Endometrial microvascular endothelial cells (primary cell): Measurements from ENCODE around the gene CAMK2D. TPM values are rescaled to one million over a fixed set of nuclear protein-coding genes. Genes with fewer than 3 reads are reported as not detected.
"Not testable (repeated sequence)": the region's sequence is repeated elsewhere in the genome, so short reads cannot be mapped to it uniquely, and the experiment has no call there.

Experiments used
- in situ Hi-C: cut with HindIII; loops from 2 replicates; pipeline ENCODE4 v1.10.0; 2017; ENCODE audit warnings: low sequenced_read_pairs, low pct_unique_long_range_greater_than_20kb; ENCODE audit errors: inconsistent ontology term
- total RNA-seq: library from RNA; depleted of rRNA; stranded (reverse); fragments of >200 nt; gene quantifications from one replicate; pipeline ENCODE4 v1.2.3, GENCODE V29; 2015; ENCODE audit errors: inconsistent ontology term

CAMK2D gene
- total RNA-seq, 1 donor from 2014 or later, result 30.9 TPM

DNA sequence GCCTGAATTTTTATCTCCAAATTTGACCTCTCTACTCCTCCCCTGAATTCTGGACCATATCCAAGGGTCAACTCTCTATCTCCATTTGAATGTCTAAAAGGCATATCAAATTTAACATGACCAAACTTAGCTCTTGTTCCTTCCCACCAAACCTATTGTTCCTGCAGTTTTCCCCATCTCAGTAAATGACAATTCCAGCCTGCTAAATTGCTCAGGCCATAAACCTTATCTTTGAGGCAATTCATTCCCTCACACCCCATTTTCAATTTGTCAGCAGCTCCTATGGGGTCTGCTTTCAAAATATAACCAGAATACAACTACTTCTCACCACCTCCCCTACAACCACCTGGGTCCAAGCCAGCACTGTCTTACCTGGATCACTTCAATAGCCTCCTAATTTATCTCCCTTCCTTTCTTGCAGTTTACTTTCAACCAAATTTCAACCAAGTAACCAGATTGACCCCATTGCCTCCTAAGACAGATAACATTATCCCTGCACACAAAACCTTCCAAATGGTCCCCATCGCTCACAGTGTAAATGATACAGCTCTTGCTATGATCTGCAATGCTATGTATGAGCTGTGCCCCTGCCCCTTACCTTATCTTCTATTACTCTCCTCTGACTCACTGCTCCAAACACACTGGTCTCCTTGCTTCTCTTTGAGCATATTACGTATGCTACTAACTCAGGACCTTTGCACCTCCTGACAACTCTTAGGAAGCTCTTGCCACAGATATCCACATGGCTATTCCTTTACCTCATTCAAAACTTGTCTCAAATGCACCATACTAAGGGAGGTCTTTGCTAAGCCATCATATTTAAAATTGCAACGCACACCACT lies 66.0 kb downstream of the CAMK2D start:
- in situ Hi-C loops, result no loop called here

DNA sequence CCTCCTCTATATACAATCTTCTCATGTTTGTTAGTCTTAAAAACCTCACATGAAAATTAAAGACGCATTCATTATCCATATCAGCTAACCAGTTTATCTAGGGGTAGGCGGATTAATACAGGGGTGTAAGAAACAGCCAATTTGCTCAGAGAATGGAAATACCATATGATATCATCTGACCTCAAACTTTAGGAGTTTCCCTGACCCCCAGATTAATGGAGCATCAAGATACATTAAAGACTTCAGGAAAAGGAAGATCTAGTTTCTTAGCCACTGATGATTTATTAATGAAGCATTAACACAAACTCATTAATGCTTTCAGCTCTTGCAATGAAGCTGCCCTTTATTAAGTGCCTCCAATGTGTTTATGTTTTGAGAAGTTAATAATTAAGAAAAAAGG lies 67.5 kb downstream of the CAMK2D start:
- in situ Hi-C loops, result no loop called here

DNA sequence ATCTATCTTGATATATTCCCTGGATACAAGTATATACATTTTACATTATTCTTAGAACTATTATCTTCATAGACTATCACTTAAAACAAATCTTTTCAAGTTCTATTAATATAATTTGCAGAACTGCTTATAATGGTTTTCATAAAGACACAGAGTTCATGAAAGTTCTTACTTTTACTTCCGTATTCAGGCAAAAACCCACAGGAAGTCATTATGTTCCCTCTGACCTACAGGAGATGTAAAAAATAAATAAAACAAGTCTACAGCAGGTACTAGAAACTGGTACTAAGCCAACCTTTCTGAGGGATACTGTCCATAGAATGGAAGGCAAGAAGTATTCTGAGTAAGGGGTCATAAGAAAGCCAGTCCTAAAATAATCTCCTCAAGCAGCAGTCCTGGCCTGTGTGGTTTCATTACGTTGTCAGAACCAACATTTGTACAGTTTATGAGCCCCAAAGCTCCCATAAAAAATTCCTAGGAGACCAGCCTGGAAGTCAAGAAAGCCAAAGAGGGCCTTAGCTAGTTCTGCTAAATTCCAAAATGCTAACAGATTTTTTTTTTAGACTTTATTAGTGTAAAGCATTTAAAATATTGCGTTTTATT lies 68.6 kb downstream of the CAMK2D start:
- in situ Hi-C loops, result no loop called here

- in situ Hi-C loops, result no loop called here
Observed at GRCh38 chr4:113691676-113692075, 69.9 kb downstream of the CAMK2D start.

DNA sequence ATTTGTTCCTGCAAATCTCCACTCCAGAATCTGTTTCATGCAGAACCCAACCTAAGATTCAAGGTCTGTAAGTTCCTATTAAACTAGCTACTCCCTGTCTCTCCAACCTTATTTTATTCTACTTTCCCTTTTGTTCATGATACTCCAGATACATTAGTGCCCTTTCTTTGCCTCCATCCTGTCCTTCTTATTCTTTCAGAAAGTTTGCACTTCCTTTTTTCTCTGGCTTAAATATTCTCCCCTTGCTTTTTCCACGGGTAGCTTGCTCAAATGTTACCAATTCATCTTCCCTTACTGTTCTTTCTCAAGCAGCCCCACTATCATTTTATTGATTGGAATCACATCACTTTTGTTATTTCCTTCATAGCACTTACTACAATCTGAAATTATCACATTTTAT lies 72.1 kb downstream of the CAMK2D start:
- in situ Hi-C loops, result no loop called here

DNA sequence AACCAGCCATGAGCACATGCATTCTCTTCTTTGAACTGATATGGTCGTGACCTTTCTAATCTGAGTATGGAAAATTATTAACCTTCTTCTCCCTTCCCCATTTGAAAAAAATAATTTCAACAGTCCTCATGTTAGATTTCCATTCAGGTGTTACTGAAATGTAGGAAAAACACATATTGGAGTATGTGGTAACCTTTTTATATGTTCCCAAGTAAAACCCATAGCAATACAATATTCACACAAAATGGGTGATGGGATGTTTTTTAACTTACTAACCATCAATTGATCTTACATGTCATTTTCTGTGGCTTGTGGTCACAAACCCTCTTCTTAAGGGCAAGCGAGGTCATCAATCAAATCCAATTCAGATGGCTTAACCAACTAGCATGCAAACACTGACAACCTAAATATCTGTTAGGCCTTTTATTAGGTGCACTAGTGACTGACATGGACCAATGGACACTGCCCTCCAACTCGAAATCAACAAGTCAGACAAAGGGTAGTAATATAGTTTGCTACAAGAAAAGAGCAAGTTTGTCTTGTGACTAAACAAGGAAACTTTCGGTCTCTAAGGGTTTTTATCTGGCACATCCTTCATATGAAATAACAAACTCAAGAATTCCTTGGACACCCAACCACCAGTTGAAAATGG lies 74.3 kb downstream of the CAMK2D start:
- in situ Hi-C loops, result no loop called here

GRCh38 chr4:113685157-113685556 lies 76.4 kb downstream of the CAMK2D start:
- in situ Hi-C loops, result not testable (repeated sequence)

GRCh38 chr4:113684534-113685091 lies 76.9 kb downstream of the CAMK2D start:
- in situ Hi-C loops, result no loop called here

- in situ Hi-C loops, result no loop called here
Observed at GRCh38 chr4:113682730-113683537, 78.6 kb downstream of the CAMK2D start.

GRCh38 chr4:113678641-113679040 lies 82.9 kb downstream of the CAMK2D start:
- in situ Hi-C loops, result no loop called here

GRCh38 chr4:113677325-113677724 lies 84.2 kb downstream of the CAMK2D start:
- in situ Hi-C loops, result no loop called here

DNA sequence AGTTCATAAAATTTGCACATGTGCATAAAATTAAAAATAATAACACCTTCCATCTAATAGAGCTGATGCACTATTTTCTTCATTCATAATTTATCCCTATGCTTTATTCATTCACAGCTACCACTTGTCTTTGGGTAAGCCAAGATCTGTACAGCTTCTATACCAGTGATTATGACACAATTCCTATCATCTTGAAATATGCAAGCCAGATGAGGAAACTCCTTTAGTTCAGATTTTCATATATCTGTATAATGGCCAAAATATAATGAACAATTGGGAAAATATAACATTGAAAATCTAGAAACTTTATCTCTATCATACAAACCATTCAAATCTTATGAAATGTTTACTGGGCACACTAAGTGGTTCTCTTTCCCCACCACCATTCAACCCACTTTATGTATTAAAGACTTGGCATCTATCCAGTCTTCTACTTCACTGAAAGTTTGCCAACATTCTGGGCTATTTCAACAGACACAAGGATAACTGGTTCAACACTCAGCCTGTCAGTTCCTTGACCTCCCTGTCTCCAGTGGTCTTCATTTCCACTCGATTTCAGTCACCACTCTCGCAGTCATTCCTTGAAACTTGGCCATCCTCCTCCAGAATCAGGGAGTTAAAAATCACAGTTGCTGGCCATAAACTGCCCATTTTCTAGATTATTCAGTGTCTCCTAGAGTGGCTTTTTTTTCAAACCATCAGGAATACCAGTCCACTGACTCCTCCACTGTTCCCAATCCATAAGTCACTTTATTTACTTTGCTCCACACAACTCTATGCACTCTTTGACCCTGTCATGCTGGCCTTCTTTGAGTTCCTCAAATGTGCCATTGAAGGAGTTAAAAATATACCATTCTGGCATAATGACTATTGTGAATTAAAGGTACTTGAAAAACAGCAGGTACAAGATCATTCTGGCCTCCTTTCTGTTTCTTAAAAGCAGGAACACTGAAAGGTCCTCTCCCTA lies 85.5 kb downstream of the CAMK2D start:
- in situ Hi-C loops, result no loop called here

GRCh38 chr4:113674733-113675132 lies 86.8 kb downstream of the CAMK2D start:
- in situ Hi-C loops, result no loop called here

GRCh38 chr4:113674251-113674650 lies 87.3 kb downstream of the CAMK2D start:
- in situ Hi-C loops, result no loop called here

GRCh38 chr4:113673450-113673849 lies 88.1 kb downstream of the CAMK2D start:
- in situ Hi-C loops, result no loop called here

DNA sequence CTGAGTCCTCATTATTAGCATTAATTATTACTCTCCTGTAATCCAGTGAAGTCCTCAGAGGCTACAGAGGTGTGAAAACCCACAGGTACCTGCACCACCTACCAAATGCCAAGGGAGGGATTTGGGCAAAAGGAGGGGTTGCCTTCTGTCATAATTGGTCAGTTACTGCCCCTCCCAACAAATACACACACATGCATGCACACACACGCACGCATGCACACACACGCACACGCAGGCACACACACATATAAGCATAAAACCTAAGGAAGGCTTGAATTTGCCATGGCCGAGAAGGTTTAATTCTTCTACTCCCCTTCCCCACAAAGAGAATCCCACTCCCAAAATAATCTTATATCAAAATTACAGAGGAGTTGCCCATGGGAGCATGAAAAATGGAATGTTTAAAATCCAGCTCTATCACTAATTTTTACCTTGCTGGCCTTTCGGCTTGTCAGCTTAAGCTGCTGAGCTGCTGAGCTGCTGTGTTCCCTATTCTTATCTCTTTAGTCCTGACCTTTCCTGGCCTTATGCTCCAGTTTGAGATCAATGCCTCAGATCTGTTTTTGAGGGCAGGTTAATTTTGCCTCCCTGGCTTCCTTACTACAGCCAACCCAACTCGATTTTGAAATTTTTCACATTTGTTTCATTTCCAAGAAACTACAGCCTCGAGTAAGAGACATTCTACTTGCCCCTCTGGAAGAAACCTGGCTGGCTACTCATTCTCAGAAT lies 95.0 kb downstream of the CAMK2D start:
- in situ Hi-C loops, result no loop called here

DNA sequence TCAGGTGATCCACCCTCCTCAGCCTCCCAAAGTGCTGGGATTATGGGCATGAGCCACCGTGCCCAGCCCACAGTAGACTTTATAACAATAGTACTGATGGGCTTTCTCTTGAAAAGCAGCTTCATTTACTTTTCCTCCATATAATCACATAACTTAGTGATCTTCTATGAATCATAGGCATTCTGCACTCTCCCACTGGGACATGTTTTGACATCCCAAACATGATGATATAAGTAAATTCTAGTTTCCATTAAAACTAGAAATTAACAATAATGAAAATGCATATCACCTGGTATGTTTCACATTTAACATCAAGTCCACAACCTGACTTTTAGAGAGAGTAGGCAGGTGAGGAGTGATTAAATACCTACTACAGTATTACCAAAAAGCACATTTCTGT lies 96.5 kb downstream of the CAMK2D start:
- in situ Hi-C loops, result no loop called here
